ENCODE measurements around the gene PGLYRP1.
A peak's percentile ranks its signal among the peaks of the same experiment; 100 is the strongest.

Gene PGLYRP1

GRCh38 chr19:45985321-45985720 is 37.5 kb downstream of the PGLYRP1 start:
- Mint-ChIP-seq H3K27me3 (peaks cover 50 to 53% of the 10 kb centered on the region in 2 donors), H3K9me3 (peaks cover 0 to 2% of the 10 kb centered on the region in 2 donors), H3K4me1 (ENCODE audit: low read depth in 2 of 2) (peaks cover 0 to 2% of the 10 kb centered on the region in 2 donors), H3K36me3 (ENCODE audit: insufficient read depth) (peaks cover 3% of the 10 kb centered on the region), H3K27ac (no peak overlapping the region), H3K4me3 (no peak overlapping the region)
- no peak for ATAC-seq (replicated peaks)
- no peak for DNase-seq

GRCh38 chr19:45981350-45981749 is 41.5 kb downstream of the PGLYRP1 start:
- peaks cover 56 to 63% of the 10 kb centered on the region in 2 donors for H3K27me3 Mint-ChIP-seq
- DNase-seq, result no peak
- no peaks in the 10 kb centered on the region for H3K4me1 Mint-ChIP-seq (ENCODE audit: low read depth in 2 of 2)
- H3K9me3 Mint-ChIP-seq, result peaks cover 0 to 2% of the 10 kb centered on the region in 2 donors
- no peak overlapping the region for H3K27ac Mint-ChIP-seq
- ATAC-seq (replicated peaks), result no peak
- no peaks in the 10 kb centered on the region for H3K36me3 Mint-ChIP-seq (ENCODE audit: insufficient read depth)
- no peak overlapping the region for H3K4me3 Mint-ChIP-seq

GRCh38 chr19:45978156-45978555 is 44.7 kb downstream of the PGLYRP1 start:
- no peak for ATAC-seq (replicated peaks)
- no peaks in the 10 kb centered on the region for H3K4me1 Mint-ChIP-seq (ENCODE audit: low read depth in 2 of 2)
- peaks cover 67 to 87% of the 10 kb centered on the region in 2 donors for H3K27me3 Mint-ChIP-seq
- no peak overlapping the region for H3K4me3 Mint-ChIP-seq
- H3K9me3 Mint-ChIP-seq, result no peaks in the 10 kb centered on the region
- H3K27ac Mint-ChIP-seq, result no peak overlapping the region
- no peaks in the 10 kb centered on the region for H3K36me3 Mint-ChIP-seq (ENCODE audit: insufficient read depth)
- no peak for DNase-seq

GRCh38 chr19:45976178-45976577 is 46.7 kb downstream of the PGLYRP1 start:
- H3K4me1 Mint-ChIP-seq (ENCODE audit: low read depth in 2 of 2), result peaks cover 11 to 15% of the 10 kb centered on the region in 2 donors
- H3K36me3 Mint-ChIP-seq (ENCODE audit: insufficient read depth), result no peaks in the 10 kb centered on the region
- H3K9me3 Mint-ChIP-seq, result no peaks in the 10 kb centered on the region
- DNase-seq (no peak), ATAC-seq (replicated peaks) (no peak)
- no peak overlapping the region for H3K27ac Mint-ChIP-seq
- H3K4me3 Mint-ChIP-seq, result no peak overlapping the region
- H3K27me3 Mint-ChIP-seq, result peaks cover 75 to 88% of the 10 kb centered on the region in 2 donors

GRCh38 chr19:45975306-45976070 is 47.4 kb downstream of the PGLYRP1 start:
- no peak overlapping the region for H3K27ac Mint-ChIP-seq
- H3K4me1 Mint-ChIP-seq (ENCODE audit: low read depth in 2 of 2), result peaks cover 11 to 17% of the 10 kb centered on the region in 2 donors
- no peak for ATAC-seq (replicated peaks)
- no peak for DNase-seq
- no peak overlapping the region for H3K4me3 Mint-ChIP-seq
- peaks cover 74 to 89% of the 10 kb centered on the region in 2 donors for H3K27me3 Mint-ChIP-seq
- no peaks in the 10 kb centered on the region for H3K36me3 Mint-ChIP-seq (ENCODE audit: insufficient read depth)
- H3K9me3 Mint-ChIP-seq, result no peaks in the 10 kb centered on the region

- Mint-ChIP-seq H3K4me1 (ENCODE audit: low read depth in 2 of 2) (peaks cover 11 to 17% of the 10 kb centered on the region in 2 donors), H3K36me3 (ENCODE audit: insufficient read depth) (no peaks in the 10 kb centered on the region), H3K4me3 (peak within 1 kb of the TSS; percentile 16 to 43), H3K27me3 (peaks cover 80 to 92% of the 10 kb centered on the region in 2 donors), H3K9me3 (no peaks in the 10 kb centered on the region), H3K27ac (no peak within 1 kb of the TSS)
- DNase-seq (peak in 2 of 3 experiments; percentile 9 to 13), ATAC-seq (replicated peaks) (no peak)
These were observed 49.1 kb downstream of the PGLYRP1 start, which contains the start of gene NOVA2 for GRCh38 chr19:45973553-45974338. Gene NOVA2 (minus strand): TSS chr19:45973865. CDS start chr19:45973351, 514 bp downstream.

- Mint-ChIP-seq H3K27me3 (peaks cover 81 to 92% of the 10 kb centered on the region in 2 donors), H3K9me3 (no peaks in the 10 kb centered on the region), H3K27ac (no peak overlapping the region), H3K4me3 (peak overlapping the region; percentile 3 to 16), H3K4me1 (ENCODE audit: low read depth in 2 of 2) (peaks cover 11 to 17% of the 10 kb centered on the region in 2 donors), H3K36me3 (ENCODE audit: insufficient read depth) (no peaks in the 10 kb centered on the region)
- ATAC-seq (replicated peaks), result no peak
- DNase-seq, result peak in 1 of 3 experiments; percentile 10
These were observed 49.8 kb downstream of the PGLYRP1 start for GRCh38 chr19:45972947-45973540.

GRCh38 chr19:45972081-45972946 is 50.5 kb downstream of the PGLYRP1 start:
- Mint-ChIP-seq H3K4me1 (ENCODE audit: low read depth in 2 of 2) (peaks cover 11 to 17% of the 10 kb centered on the region in 2 donors), H3K9me3 (no peaks in the 10 kb centered on the region), H3K36me3 (ENCODE audit: insufficient read depth) (no peaks in the 10 kb centered on the region), H3K27me3 (peaks cover 81 to 92% of the 10 kb centered on the region in 2 donors), H3K27ac (no peak overlapping the region), H3K4me3 (peak overlapping the region; percentile 3 to 18)
- DNase-seq (peak in 2 of 3 experiments; percentile 10 to 33), ATAC-seq (replicated peaks) (peak; percentile 80)

GRCh38 chr19:45971260-45971902 is 51.5 kb downstream of the PGLYRP1 start:
- no peak for ATAC-seq (replicated peaks)
- H3K27ac Mint-ChIP-seq, result no peak overlapping the region
- peaks cover 77 to 87% of the 10 kb centered on the region in 2 donors for H3K27me3 Mint-ChIP-seq
- H3K4me1 Mint-ChIP-seq (ENCODE audit: low read depth in 2 of 2), result peaks cover 11 to 17% of the 10 kb centered on the region in 2 donors
- no peaks in the 10 kb centered on the region for H3K9me3 Mint-ChIP-seq
- no peak for DNase-seq
- no peak overlapping the region for H3K4me3 Mint-ChIP-seq
- no peaks in the 10 kb centered on the region for H3K36me3 Mint-ChIP-seq (ENCODE audit: insufficient read depth)

- Mint-ChIP-seq H3K27ac (no peak overlapping the region), H3K27me3 (peaks cover 71 to 82% of the 10 kb centered on the region in 2 donors), H3K4me3 (no peak overlapping the region), H3K36me3 (ENCODE audit: insufficient read depth) (no peaks in the 10 kb centered on the region), H3K9me3 (no peaks in the 10 kb centered on the region), H3K4me1 (ENCODE audit: low read depth in 2 of 2) (peaks cover 11 to 17% of the 10 kb centered on the region in 2 donors)
- no peak for ATAC-seq (replicated peaks)
- DNase-seq, result no peak
These were observed 53.2 kb downstream of the PGLYRP1 start for GRCh38 chr19:45969676-45970075.

All from effector memory CD8-positive, alpha-beta T cell (primary cell).